GM18526 (cell line): Measurements from ENCODE around the gene CTU2.

ENCODE experiments used
- POLR2A ChIP-seq: IDR thresholded peaks from 3 replicates; pipeline ENCODE4 v1.6.1; 2011; ENCODE audit not compliant: insufficient read length; ENCODE audit errors: extremely low read depth

Gene CTU2

DNA sequence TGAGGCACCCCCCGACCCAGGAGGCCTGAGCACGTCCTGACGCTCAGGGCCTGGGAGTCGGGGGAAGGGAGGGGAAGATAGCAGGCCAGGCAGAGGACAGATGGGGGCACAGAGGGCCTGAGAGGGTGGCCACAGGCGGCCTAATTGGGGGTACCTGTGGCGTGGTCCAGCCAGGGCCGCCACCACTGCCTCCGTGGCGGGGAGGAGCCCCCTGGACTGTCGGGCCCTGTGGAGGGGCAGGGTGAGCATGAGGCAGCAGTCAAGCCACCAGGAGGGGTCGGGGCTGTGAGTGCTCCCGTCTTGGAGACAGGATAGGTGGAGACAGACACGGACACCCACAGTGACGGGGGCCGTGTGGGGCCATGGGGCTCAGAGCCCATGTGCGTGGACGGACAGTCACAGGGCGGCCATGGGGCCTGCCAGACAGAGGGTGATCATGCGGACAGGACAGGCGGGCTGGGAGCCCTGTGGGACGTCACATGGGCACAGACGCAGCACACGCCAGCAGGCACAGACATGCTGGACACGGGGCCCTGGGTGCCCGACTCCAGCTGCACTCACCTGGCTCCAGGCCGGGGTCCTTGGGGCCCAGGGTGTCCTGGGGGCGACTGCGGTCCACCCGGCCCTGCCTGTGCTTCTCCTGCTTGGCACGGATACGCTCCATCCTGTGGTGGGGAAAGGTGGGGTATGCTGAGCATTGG, 18.7 kb downstream of the CTU2 start:
- no peak for TF ChIP-seq POLR2A

GRCh38 chr16:88725609-88726407, 19.5 kb downstream of the CTU2 start:
- TF ChIP-seq POLR2A, result no peak

GRCh38 chr16:88726408-88726749, 20.1 kb downstream of the CTU2 start:
- no peak for TF ChIP-seq POLR2A

- TF ChIP-seq POLR2A, result no peak
Measured at GRCh38 chr16:88726981-88727380, 20.7 kb downstream of the CTU2 start.

GRCh38 chr16:88727871-88728270, 21.6 kb downstream of the CTU2 start:
- TF ChIP-seq POLR2A, result no peak

DNA sequence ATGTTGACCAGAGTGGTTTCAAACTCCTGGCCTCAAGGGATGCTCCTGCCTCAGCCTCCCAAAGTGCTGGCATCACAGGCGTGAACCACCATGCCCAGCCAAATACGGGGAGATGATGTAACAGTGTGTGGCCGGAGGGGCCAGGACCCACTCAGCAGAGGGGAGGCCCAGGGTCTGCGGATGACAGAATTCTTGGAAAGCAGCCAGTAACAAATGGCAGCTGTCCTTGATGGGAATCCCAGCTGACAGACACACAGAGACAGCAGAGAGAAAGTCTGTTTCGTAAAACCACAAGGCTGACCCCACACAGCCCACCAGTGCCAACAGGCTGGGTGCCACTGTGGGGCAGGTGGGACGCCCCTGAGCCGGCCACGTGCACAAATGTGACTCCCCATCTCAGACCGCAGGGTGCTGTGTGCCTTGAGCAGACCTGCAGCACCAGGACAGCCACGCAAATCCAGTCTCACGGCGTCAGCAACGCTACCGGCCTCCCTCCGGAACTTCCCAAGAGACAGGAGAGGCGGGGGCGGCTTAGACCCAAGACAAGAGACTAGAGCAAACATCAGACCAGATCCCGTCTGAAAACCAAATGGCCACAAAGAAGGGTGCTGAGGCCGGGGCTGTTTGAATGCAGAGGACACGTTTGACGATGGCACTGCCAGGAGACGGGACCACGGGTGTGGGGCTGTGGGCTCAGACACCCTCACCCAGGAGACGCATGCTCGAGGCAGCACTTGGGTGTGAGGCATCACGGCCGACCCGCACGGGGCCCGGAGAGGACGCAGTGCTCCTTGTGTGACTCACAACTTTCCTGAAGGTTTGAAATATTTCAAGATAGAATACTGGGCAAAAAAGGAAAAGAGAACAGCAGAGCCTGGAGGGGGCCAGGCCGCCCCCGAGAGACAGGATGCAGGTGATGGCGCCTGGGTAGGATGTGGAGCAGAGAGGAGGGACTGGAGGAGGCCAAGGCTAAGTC, 24.6 kb downstream of the CTU2 start:
- no peak for TF ChIP-seq POLR2A

- no peak for TF ChIP-seq POLR2A
Measured at GRCh38 chr16:88731699-88732098, 25.4 kb downstream of the CTU2 start.

- TF ChIP-seq POLR2A, result no peak
Measured at GRCh38 chr16:88732172-88732960, 26.1 kb downstream of the CTU2 start.

- TF ChIP-seq POLR2A, result no peak
Measured at GRCh38 chr16:88732961-88733294, 26.6 kb downstream of the CTU2 start.

- TF ChIP-seq POLR2A, result no peak
Measured at GRCh38 chr16:88733630-88734360, 27.5 kb downstream of the CTU2 start.

DNA sequence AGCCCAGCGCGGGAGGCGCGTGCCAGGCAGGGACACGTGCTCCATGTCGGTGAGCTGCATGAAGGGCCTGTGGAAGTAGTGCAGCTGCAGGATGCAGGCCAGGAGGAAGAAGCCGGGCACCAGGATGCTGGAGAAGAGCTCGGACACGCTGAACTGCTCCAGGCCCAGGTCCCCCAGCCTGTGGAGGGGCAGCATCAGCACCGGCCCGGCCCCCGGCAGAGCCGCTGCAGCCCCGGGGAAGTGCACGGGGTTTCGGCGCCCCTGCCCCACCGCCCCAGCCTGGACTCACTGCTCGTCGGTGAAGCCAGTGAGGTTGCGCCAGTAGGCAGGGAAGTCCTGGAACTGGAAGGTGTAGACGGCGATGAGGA, 28.0 kb downstream of the CTU2 start:
- no peak for TF ChIP-seq POLR2A

DNA sequence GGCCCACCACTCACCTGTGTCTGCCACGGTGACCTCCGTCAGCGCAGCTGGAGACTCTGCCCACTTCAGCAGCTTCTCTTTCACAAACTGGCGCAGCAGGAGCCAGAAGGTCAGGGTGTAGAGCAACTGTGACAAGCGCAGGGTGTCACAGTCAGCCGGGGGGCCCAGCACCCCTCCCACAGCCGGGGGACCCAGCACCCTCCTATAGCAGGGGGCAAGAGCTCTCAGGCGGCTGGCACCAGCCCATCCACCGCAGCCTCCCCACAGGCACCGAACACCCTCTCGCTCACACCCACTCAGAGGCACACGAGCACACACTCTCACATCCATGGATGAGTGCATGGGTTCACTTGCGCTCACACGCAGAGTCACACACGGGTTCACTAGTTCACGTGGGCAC, 28.8 kb downstream of the CTU2 start:
- no peak for TF ChIP-seq POLR2A

GRCh38 chr16:88735616-88736015, 29.3 kb downstream of the CTU2 start:
- no peak for TF ChIP-seq POLR2A

- TF ChIP-seq POLR2A, result no peak
Measured at GRCh38 chr16:88736088-88736487, 29.8 kb downstream of the CTU2 start.
